Duodenal mucosa (tissue), 2 donors: ENCODE data around the gene PDE4B.

Experiments used
- H3K27ac ChIP-seq: one replicate; pipeline ENCODE4 v1.7.0; 2013; ENCODE audit warnings: low read depth, low read length
- H3K27me3 ChIP-seq, 2 donors: one replicate each; pipeline ENCODE4 v1.7.0; 2013; ENCODE audit warnings: low read length in 2 of 2, control low read depth in 1 of 2; ENCODE audit not compliant: insufficient read depth in 2 of 2, control insufficient read depth in 1 of 2
- H3K36me3 ChIP-seq, 2 donors: one replicate each; pipeline ENCODE4 v1.7.0; 2013; ENCODE audit warnings: low read length in 2 of 2, control low read depth in 1 of 2; ENCODE audit not compliant: insufficient read depth in 2 of 2, control insufficient read depth in 1 of 2
- H3K4me1 ChIP-seq, 2 donors: one replicate each; pipeline ENCODE4 v1.7.0; 2013; ENCODE audit warnings: low read length in 2 of 2, control low read depth in 1 of 2; ENCODE audit not compliant: insufficient read depth in 2 of 2, control insufficient read depth in 1 of 2
- H3K4me3 ChIP-seq, 2 donors: one replicate each; pipeline ENCODE4 v1.7.0; 2013; ENCODE audit warnings: low read length in 2 of 2, low read depth in 1 of 2
- H3K9ac ChIP-seq, 2 donors: one replicate each; pipeline ENCODE4 v1.7.0; 2013; ENCODE audit warnings: low read length in 2 of 2, low read depth in 1 of 2
- H3K9me3 ChIP-seq, 2 donors: one replicate each; pipeline ENCODE4 v1.7.0; 2013; ENCODE audit warnings: low read length in 2 of 2, control low read depth in 1 of 2; ENCODE audit not compliant: control insufficient read depth in 1 of 2

The PDE4B gene

DNA sequence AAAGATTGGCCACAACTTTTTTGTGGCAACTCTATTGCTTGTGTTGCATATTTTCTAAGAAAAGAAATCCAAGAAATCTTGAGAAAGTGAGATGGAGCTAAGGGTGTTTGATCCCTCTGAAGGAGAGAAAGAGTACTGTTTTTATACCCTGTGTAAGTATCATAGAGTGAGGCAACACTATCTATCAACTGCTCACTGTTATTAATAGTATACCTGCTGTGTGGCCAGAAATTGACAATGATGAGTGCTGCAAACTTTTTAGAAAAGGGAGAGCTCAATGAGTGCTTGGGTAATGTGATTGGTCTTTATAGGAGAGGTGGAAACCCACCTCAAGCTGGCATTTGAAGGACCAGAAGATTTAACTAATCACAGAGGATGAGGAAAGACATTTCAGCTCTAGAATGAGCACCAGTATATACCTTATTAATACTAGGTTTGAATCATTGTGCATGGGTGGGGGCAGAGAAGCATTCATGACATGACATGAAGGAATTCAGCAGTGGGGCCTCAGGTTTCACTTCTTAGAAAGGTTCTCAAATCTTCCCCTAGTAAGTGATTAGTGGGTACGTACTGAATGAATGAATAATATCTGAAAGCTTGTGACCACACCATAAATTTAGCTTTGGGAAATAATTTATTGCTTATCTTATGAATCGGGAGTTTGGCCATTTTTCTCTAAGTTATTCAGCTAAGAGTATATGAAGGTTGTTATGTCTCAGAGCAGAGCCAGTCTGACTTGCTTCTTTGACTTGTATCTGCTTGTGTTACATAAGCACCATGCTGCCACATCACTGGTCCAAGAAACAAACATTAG lies 572.1 kb downstream of the PDE4B start:
- Histone ChIP-seq H3K9ac (no peak overlapping the region), H3K27ac (no peak overlapping the region), H3K27me3 (no peaks in the 10 kb centered on the region), H3K4me3 (no peak overlapping the region), H3K4me1 (peaks cover 0 to 4% of the 10 kb centered on the region in 2 donors), H3K9me3 (no peaks in the 10 kb centered on the region), H3K36me3 (peaks cover 24 to 51% of the 10 kb centered on the region in 2 donors)

DNA sequence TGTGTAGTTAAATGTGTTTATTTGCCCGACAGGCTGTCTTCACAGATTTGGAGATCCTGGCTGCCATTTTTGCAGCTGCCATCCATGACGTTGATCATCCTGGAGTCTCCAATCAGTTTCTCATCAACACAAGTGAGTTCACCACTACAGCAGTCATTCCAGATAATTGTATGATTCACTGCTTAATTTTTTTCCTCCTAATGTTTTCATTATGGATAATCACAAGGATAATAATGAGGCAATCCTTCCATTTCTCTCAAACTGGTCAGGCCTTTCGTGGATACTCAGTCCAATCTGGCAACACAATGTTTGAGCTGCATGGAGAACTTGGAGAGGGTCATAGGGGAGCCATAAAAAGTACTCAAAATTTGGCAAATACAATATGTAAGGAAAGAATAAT lies 572.9 kb downstream of the PDE4B start:
- peaks cover 24 to 51% of the 10 kb centered on the region in 2 donors for H3K36me3 ChIP-seq
- H3K4me3 ChIP-seq = no peak overlapping the region
- no peaks in the 10 kb centered on the region for H3K4me1 ChIP-seq
- H3K9me3 ChIP-seq = no peaks in the 10 kb centered on the region
- H3K27ac ChIP-seq = no peak overlapping the region
- no peaks in the 10 kb centered on the region for H3K27me3 ChIP-seq
- H3K9ac ChIP-seq = no peak overlapping the region

GRCh38 chr1:66366634-66367033 lies 573.9 kb downstream of the PDE4B start:
- Histone ChIP-seq H3K4me3 (no peak overlapping the region), H3K27ac (no peak overlapping the region), H3K4me1 (peaks cover 6% of the 10 kb centered on the region in 2 donors), H3K36me3 (peaks cover 24 to 48% of the 10 kb centered on the region in 2 donors), H3K9me3 (no peaks in the 10 kb centered on the region), H3K9ac (no peak overlapping the region), H3K27me3 (no peaks in the 10 kb centered on the region)

DNA sequence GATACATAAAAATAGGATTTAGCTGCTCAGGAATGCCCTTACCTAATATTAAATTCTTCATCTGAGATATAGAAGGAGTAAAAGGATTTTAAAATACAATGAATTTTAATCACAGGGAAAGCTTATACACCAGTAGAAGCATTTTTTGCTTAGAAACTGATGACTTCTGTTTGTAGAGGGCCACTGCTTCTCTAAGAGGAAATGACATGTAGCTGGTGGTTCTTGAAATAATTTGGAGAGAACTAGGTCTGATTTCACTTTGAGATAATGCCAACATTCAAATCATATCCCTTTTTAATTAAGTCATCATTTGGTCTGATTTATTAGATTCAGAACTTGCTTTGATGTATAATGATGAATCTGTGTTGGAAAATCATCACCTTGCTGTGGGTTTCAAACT lies 574.7 kb downstream of the PDE4B start:
- H3K27me3 ChIP-seq = no peaks in the 10 kb centered on the region
- H3K4me1 ChIP-seq = peaks cover 7 to 11% of the 10 kb centered on the region in 2 donors
- H3K36me3 ChIP-seq = peaks cover 17 to 46% of the 10 kb centered on the region in 2 donors
- no peak overlapping the region for H3K9ac ChIP-seq
- H3K27ac ChIP-seq = no peak overlapping the region
- H3K9me3 ChIP-seq = no peaks in the 10 kb centered on the region
- H3K4me3 ChIP-seq = no peak overlapping the region

DNA sequence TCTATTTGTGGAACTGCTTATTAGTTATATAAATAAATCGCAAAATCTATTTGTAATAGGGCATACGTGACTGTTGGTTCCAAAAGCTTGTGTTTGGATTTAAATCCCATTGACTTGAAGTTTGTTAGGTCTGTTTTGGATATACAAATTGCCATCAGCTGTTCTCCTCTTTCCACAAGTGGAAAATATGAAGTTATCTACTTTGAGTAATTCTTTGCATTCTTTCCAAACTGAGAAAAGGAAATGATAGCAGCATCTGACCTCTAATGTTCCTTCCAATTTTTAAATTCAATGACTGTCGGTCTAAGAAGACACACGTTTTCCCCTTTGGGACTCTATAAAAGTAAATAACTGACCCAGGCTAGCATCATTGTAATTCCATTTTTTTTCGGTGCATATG lies 575.6 kb downstream of the PDE4B start:
- Histone ChIP-seq H3K27me3 (no peaks in the 10 kb centered on the region), H3K9ac (no peak overlapping the region), H3K4me1 (peaks cover 12 to 15% of the 10 kb centered on the region in 2 donors), H3K4me3 (no peak overlapping the region), H3K27ac (no peak overlapping the region), H3K36me3 (peaks cover 17 to 42% of the 10 kb centered on the region in 2 donors), H3K9me3 (no peaks in the 10 kb centered on the region)

GRCh38 chr1:66370462-66370971 lies 577.8 kb downstream of the PDE4B start:
- Histone ChIP-seq H3K4me1 (peaks cover 19 to 23% of the 10 kb centered on the region in 2 donors), H3K9me3 (no peaks in the 10 kb centered on the region), H3K4me3 (no peak overlapping the region), H3K27ac (no peak overlapping the region), H3K27me3 (no peaks in the 10 kb centered on the region), H3K9ac (no peak overlapping the region), H3K36me3 (peaks cover 14 to 31% of the 10 kb centered on the region in 2 donors)

DNA sequence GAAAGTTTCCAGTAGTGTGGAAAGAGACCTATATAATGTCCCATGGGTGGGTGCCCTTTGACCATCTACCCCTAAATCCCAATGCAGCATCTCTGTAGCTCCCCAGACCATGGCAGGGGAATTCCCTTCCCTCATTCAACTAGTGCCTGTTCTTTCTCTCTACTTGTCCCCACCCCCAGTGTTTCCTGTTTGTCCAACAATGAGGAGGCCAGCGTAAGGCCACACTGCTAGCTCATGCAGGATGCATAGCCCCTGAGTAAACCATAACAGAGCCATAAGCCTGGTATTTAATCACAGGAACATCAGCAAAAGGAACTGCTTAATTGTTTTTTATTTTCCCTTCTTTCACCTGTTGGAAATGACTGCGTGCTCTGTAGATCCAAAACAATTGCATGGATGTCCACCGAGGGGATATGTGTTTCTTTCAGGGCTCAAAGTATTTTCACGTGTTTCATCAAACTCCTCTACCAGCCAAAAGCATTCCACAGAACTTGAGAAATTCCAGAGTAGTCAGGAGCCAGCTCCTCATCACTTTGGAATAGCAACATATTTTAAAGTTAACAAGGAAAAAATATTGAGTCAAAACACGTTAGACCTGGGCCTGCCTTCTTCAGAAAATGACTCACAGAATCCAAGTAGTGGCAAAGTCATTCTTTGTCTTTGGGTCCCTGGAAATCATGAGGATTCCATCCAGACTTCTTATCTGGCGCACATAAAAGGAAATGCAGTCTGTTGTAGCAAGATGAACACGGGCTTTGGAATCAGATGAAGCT lies 578.7 kb downstream of the PDE4B start:
- Histone ChIP-seq H3K27me3 (no peaks in the 10 kb centered on the region), H3K4me3 (no peak overlapping the region), H3K9me3 (no peaks in the 10 kb centered on the region), H3K27ac (no peak overlapping the region), H3K36me3 (peaks cover 7 to 28% of the 10 kb centered on the region in 2 donors), H3K9ac (no peak overlapping the region), H3K4me1 (peaks cover 19 to 23% of the 10 kb centered on the region in 2 donors)

DNA sequence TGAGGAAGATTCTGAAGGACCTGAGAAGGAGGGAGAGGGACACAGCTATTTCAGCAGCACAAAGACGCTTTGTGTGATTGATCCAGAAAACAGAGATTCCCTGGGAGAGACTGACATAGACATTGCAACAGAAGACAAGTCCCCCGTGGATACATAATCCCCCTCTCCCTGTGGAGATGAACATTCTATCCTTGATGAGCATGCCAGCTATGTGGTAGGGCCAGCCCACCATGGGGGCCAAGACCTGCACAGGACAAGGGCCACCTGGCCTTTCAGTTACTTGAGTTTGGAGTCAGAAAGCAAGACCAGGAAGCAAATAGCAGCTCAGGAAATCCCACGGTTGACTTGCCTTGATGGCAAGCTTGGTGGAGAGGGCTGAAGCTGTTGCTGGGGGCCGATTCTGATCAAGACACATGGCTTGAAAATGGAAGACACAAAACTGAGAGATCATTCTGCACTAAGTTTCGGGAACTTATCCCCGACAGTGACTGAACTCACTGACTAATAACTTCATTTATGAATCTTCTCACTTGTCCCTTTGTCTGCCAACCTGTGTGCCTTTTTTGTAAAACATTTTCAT lies 579.9 kb downstream of the PDE4B start:
- Histone ChIP-seq H3K4me3 (no peak overlapping the region), H3K36me3 (peaks cover 7 to 26% of the 10 kb centered on the region in 2 donors)

GRCh38 chr1:66373157-66373591 lies 580.5 kb downstream of the PDE4B start:
- Histone ChIP-seq H3K27me3 (no peaks in the 10 kb centered on the region), H3K27ac (no peak overlapping the region), H3K4me1 (peaks cover 19 to 23% of the 10 kb centered on the region in 2 donors), H3K4me3 (no peak overlapping the region), H3K9ac (no peak overlapping the region), H3K9me3 (no peaks in the 10 kb centered on the region), H3K36me3 (peaks cover 6 to 20% of the 10 kb centered on the region in 2 donors)

More for the DNA sequence above, 579.9 kb downstream of the PDE4B start:
- H3K27ac ChIP-seq = no peak overlapping the region
- no peak overlapping the region for H3K9ac ChIP-seq
- no peaks in the 10 kb centered on the region for H3K27me3 ChIP-seq
- H3K9me3 ChIP-seq = no peaks in the 10 kb centered on the region
- peaks cover 19 to 23% of the 10 kb centered on the region in 2 donors for H3K4me1 ChIP-seq
